ENCODE results near the gene RARS1.
A peak's percentile ranks its signal among the peaks of the same experiment; 100 is the strongest.

Gene RARS1

GRCh38 chr5:168486136-168486879 is at the start of gene RARS1:
Gene RARS1, plus strand, starts transcription at chr5:168486471. Its CDS starts 28 bp downstream, at chr5:168486499.
- DNase-seq (ENCODE audit: low read depth): peak; percentile 74

GRCh38 chr5:168438349-168438748 is 47.9 kb upstream of the RARS1 start:
- DNase-seq (ENCODE audit: low read depth): no peak

- no peak for DNase-seq (ENCODE audit: low read depth)
These were observed 42.7 kb upstream of the RARS1 start for GRCh38 chr5:168443533-168443932.

GRCh38 chr5:168443950-168444700 is 42.1 kb upstream of the RARS1 start:
- no peak for DNase-seq (ENCODE audit: low read depth)

GRCh38 chr5:168446983-168447619 is 39.2 kb upstream of the RARS1 start:
- DNase-seq (ENCODE audit: low read depth): no peak

GRCh38 chr5:168447808-168448207 is 38.5 kb upstream of the RARS1 start:
- no peak for DNase-seq (ENCODE audit: low read depth)

GRCh38 chr5:168449166-168449565 is 37.1 kb upstream of the RARS1 start:
- DNase-seq (ENCODE audit: low read depth): no peak

GRCh38 chr5:168451565-168451964 is 34.7 kb upstream of the RARS1 start:
- no peak for DNase-seq (ENCODE audit: low read depth)

GRCh38 chr5:168455201-168455600 is 31.1 kb upstream of the RARS1 start:
- DNase-seq (ENCODE audit: low read depth): no peak

- no peak for DNase-seq (ENCODE audit: low read depth)
These were observed 28.7 kb upstream of the RARS1 start for GRCh38 chr5:168457542-168457941.

- DNase-seq (ENCODE audit: low read depth): no peak
These were observed 25.7 kb upstream of the RARS1 start for GRCh38 chr5:168460606-168461005.

GRCh38 chr5:168463081-168463480 is 23.2 kb upstream of the RARS1 start:
- no peak for DNase-seq (ENCODE audit: low read depth)

GRCh38 chr5:168464214-168464613 is 22.1 kb upstream of the RARS1 start:
- no peak for DNase-seq (ENCODE audit: low read depth)

GRCh38 chr5:168464641-168465040 is 21.6 kb upstream of the RARS1 start:
- no peak for DNase-seq (ENCODE audit: low read depth)

GRCh38 chr5:168467755-168468330 is 18.4 kb upstream of the RARS1 start:
- no peak for DNase-seq (ENCODE audit: low read depth)

- peak; percentile 71 for DNase-seq (ENCODE audit: low read depth)
These were observed 17.4 kb upstream of the RARS1 start for GRCh38 chr5:168468836-168469235.

GRCh38 chr5:168469816-168470215 is 16.5 kb upstream of the RARS1 start:
- DNase-seq (ENCODE audit: low read depth): no peak

GRCh38 chr5:168471785-168472184 is 14.5 kb upstream of the RARS1 start:
- DNase-seq (ENCODE audit: low read depth): no peak

GRCh38 chr5:168472329-168472728 is 13.9 kb upstream of the RARS1 start:
- DNase-seq (ENCODE audit: low read depth): peak; percentile 93

GRCh38 chr5:168474319-168474718 is 12.0 kb upstream of the RARS1 start:
- DNase-seq (ENCODE audit: low read depth): no peak

- peak; percentile 53 for DNase-seq (ENCODE audit: low read depth)
These were observed 9.2 kb upstream of the RARS1 start for GRCh38 chr5:168477060-168477459.

- no peak for DNase-seq (ENCODE audit: low read depth)
These were observed 7.1 kb upstream of the RARS1 start for GRCh38 chr5:168479166-168479565.

GRCh38 chr5:168480601-168481000 is 5.7 kb upstream of the RARS1 start:
- DNase-seq (ENCODE audit: low read depth): no peak

Data from non-pigmented ciliary epithelial cell (primary cell).